Loucy (cell line): ENCODE results near the gene CLEC2D.

Experiments used
- H2AFZ ChIP-seq: fragments of 200-600 bp; sonication (generic); 2 replicates; pipeline ENCODE4 v1.6.0; 2016; ENCODE audit warnings: antibody characterized with exemption, mild to moderate bottlenecking, low read length, moderate library complexity
- H3F3A ChIP-seq: fragments of 200-600 bp; 2 replicates; pipeline ENCODE4 v1.6.0; 2016; ENCODE audit warnings: antibody characterized with exemption, low read depth, mild to moderate bottlenecking
- H3K27me3 ChIP-seq: fragments of 200-600 bp; sonication (generic); 2 replicates; pipeline ENCODE4 v1.6.1; 2014; ENCODE audit warnings: low read length, mild to moderate bottlenecking; ENCODE audit not compliant: insufficient read depth, poor library complexity, severe bottlenecking
- H3K36me3 ChIP-seq: fragments of 200-600 bp; sonication (generic); 2 replicates; pipeline ENCODE4 v1.6.1; 2016; ENCODE audit warnings: low read length; ENCODE audit not compliant: insufficient read depth
- H3K4me1 ChIP-seq: fragments of 200-600 bp; sonication (generic); 2 replicates; pipeline ENCODE4 v1.5.1; 2014; ENCODE audit warnings: low read length, mild to moderate bottlenecking; ENCODE audit not compliant: insufficient read depth, poor library complexity, severe bottlenecking
- H3K4me2 ChIP-seq: fragments of 200-600 bp; sonication (generic); 2 replicates; pipeline ENCODE4 v1.6.0; 2014; ENCODE audit warnings: antibody characterized with exemption, low read length, low read depth, mild to moderate bottlenecking; ENCODE audit not compliant: poor library complexity, severe bottlenecking
- H3K4me3 ChIP-seq: fragments of 200-600 bp; sonication (generic); 2 replicates; pipeline ENCODE4 v1.5.1; 2014; ENCODE audit warnings: low read length, mild to moderate bottlenecking, mixed read lengths; ENCODE audit not compliant: poor library complexity, severe bottlenecking
- H3K79me2 ChIP-seq: fragments of 200-600 bp; sonication (generic); 2 replicates; pipeline ENCODE4 v1.6.1; 2014; ENCODE audit warnings: low read length; ENCODE audit not compliant: insufficient read depth
- H3K9ac ChIP-seq: fragments of 200-600 bp; sonication (generic); 2 replicates; pipeline ENCODE4 v1.6.0; 2014; ENCODE audit warnings: mild to moderate bottlenecking, low read depth, low read length, moderate library complexity; ENCODE audit not compliant: poor library complexity, severe bottlenecking
- H3K9me2 ChIP-seq: fragments of 200-600 bp; sonication (generic); replicated peaks from 2 replicates; pipeline ENCODE4 v1.6.1; 2016; ENCODE audit warnings: low read depth, low read length, mixed read lengths
- H3K9me3 ChIP-seq: fragments of 200-600 bp; sonication (generic); 2 replicates; pipeline ENCODE4 v1.6.1; 2014; ENCODE audit warnings: mild to moderate bottlenecking, antibody characterized with exemption, low read length, low read depth; ENCODE audit not compliant: insufficient read depth
- H4K20me1 ChIP-seq: fragments of 200-600 bp; sonication (generic); 2 replicates; pipeline ENCODE4 v1.6.0; 2014; ENCODE audit warnings: antibody characterized with exemption, low read length, mild to moderate bottlenecking; ENCODE audit not compliant: insufficient read depth, poor library complexity, severe bottlenecking
- CTCF ChIP-seq: fragments of 200-600 bp; sonication (generic); conservative IDR thresholded peaks from 2 replicates; pipeline ENCODE4 v1.5.1; 2014; ENCODE audit warnings: mild to moderate bottlenecking, antibody characterized with exemption, low read length
- EZH2phosphoT487 ChIP-seq: fragments of 200-600 bp; IDR thresholded peaks from 2 replicates; pipeline ENCODE4 v1.6.1; 2018; ENCODE audit warnings: antibody characterized with exemption, mild to moderate bottlenecking, moderate library complexity, borderline replicate concordance

The CLEC2D gene

GRCh38 chr12:9699269-9699897, 29.9 kb downstream of the CLEC2D start:
- no peak overlapping the region for H3K4me2 ChIP-seq
- no peaks in the 10 kb centered on the region for H3K36me3 ChIP-seq
- H3K27me3 ChIP-seq: no peaks in the 10 kb centered on the region
- no peak for TF ChIP-seq CTCF
- no peak for TF ChIP-seq EZH2phosphoT487
- H3K9me3 ChIP-seq: no peaks in the 10 kb centered on the region
- peaks cover 11% of the 10 kb centered on the region for H3K4me1 ChIP-seq
- H4K20me1 ChIP-seq: no peaks in the 10 kb centered on the region
- no peak overlapping the region for H3K4me3 ChIP-seq
- H3K9ac ChIP-seq: no peak overlapping the region
- no peaks in the 10 kb centered on the region for H3K9me2 ChIP-seq
- no peaks in the 10 kb centered on the region for H3F3A ChIP-seq
- H3K79me2 ChIP-seq: no peaks in the 10 kb centered on the region
- H2AFZ ChIP-seq: no peak overlapping the region

GRCh38 chr12:9699898-9700605, 30.5 kb downstream of the CLEC2D start:
- Histone ChIP-seq H3K79me2 (no peaks in the 10 kb centered on the region), H3K27me3 (no peaks in the 10 kb centered on the region), H3K9me2 (no peaks in the 10 kb centered on the region), H3K9me3 (no peaks in the 10 kb centered on the region), H3K36me3 (no peaks in the 10 kb centered on the region), H3K4me1 (peaks cover 11% of the 10 kb centered on the region), H3K4me2 (no peak overlapping the region), H2AFZ (no peak overlapping the region), H3K4me3 (no peak overlapping the region), H3K9ac (no peak overlapping the region), H4K20me1 (no peaks in the 10 kb centered on the region), H3F3A (no peaks in the 10 kb centered on the region)
- TF ChIP-seq CTCF (no peak), EZH2phosphoT487 (no peak)

GRCh38 chr12:9700606-9700956, 31.1 kb downstream of the CLEC2D start:
- H3K9me3 ChIP-seq: no peaks in the 10 kb centered on the region; the same call in 1 of the 2 replicates
- no peak overlapping the region for H2AFZ ChIP-seq
- H4K20me1 ChIP-seq: no peaks in the 10 kb centered on the region
- H3K4me3 ChIP-seq: no peak overlapping the region
- peaks cover 11% of the 10 kb centered on the region for H3K4me1 ChIP-seq
- no peaks in the 10 kb centered on the region for H3K79me2 ChIP-seq
- H3K36me3 ChIP-seq: no peaks in the 10 kb centered on the region
- H3K9me2 ChIP-seq: no peaks in the 10 kb centered on the region
- no peak for TF ChIP-seq CTCF
- TF ChIP-seq EZH2phosphoT487: no peak
- no peaks in the 10 kb centered on the region for H3F3A ChIP-seq
- no peaks in the 10 kb centered on the region for H3K27me3 ChIP-seq
- no peak overlapping the region for H3K4me2 ChIP-seq
- no peak overlapping the region for H3K9ac ChIP-seq
